ENCODE data around the gene KLHL21. TPM values are rescaled to one million over a fixed set of nuclear protein-coding genes. Genes with fewer than 3 reads are reported as not detected.

KLHL21 gene
- total RNA-seq, 4 donors from 2014 or later, result 48.3 to 98.5 (median 57.0) TPM

DNA sequence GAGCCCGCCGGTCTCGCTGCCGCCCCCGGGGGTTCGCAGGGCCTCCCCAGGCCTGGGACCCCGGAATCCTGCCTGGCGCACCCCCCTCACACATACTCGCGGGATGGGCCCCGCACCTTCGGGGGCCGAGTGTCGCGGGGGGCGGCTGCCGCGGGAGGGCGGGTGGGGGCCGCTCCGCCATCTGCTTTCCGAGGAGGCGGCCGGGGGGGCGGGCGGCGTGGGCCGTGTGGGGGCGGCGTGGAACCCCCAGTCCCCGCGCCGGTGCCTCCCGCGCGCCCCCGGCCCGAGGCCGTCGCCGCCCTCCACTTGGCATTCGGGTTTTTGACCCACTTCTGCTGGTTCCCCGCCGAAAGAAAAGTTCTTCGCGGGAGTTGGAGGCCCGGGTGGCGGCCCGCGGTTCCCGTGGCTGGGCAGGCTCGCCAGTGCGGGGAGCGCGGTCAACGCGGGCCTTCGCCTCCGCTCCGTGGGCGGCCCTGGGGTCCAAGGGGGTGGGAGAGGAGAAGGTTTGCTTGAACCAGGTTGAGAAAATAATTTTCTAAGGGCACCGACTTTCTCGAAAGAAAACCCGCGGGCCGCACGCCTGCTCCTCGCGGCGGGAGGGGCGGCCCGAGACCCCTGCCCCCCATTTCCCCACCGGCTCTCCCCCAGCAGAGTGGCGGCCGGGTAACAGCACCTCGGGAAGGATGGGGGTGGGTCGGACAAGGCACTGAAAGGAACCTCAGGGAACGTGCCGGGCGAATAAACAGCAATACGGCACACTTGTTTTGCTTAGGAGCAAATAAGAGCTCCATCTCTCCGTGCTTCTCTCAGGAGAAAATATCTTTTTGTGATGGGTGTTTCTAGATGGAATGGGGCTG is 12.5 kb upstream of the KLHL21 start:
- TF ChIP-seq, protein P1, sequence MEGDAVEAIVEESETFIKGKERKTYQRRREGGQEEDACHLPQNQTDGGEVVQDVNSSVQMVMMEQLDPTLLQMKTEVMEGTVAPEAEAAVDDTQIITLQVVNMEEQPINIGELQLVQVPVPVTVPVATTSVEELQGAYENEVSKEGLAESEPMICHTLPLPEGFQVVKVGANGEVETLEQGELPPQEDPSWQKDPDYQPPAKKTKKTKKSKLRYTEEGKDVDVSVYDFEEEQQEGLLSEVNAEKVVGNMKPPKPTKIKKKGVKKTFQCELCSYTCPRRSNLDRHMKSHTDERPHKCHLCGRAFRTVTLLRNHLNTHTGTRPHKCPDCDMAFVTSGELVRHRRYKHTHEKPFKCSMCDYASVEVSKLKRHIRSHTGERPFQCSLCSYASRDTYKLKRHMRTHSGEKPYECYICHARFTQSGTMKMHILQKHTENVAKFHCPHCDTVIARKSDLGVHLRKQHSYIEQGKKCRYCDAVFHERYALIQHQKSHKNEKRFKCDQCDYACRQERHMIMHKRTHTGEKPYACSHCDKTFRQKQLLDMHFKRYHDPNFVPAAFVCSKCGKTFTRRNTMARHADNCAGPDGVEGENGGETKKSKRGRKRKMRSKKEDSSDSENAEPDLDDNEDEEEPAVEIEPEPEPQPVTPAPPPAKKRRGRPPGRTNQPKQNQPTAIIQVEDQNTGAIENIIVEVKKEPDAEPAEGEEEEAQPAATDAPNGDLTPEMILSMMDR (IDR thresholded peaks at IDR 0.05), result no peak
- DNase-seq (ENCODE audit: low spot score), result no peak
- no peak for ATAC-seq (ENCODE audit: low FRiP score)

DNA sequence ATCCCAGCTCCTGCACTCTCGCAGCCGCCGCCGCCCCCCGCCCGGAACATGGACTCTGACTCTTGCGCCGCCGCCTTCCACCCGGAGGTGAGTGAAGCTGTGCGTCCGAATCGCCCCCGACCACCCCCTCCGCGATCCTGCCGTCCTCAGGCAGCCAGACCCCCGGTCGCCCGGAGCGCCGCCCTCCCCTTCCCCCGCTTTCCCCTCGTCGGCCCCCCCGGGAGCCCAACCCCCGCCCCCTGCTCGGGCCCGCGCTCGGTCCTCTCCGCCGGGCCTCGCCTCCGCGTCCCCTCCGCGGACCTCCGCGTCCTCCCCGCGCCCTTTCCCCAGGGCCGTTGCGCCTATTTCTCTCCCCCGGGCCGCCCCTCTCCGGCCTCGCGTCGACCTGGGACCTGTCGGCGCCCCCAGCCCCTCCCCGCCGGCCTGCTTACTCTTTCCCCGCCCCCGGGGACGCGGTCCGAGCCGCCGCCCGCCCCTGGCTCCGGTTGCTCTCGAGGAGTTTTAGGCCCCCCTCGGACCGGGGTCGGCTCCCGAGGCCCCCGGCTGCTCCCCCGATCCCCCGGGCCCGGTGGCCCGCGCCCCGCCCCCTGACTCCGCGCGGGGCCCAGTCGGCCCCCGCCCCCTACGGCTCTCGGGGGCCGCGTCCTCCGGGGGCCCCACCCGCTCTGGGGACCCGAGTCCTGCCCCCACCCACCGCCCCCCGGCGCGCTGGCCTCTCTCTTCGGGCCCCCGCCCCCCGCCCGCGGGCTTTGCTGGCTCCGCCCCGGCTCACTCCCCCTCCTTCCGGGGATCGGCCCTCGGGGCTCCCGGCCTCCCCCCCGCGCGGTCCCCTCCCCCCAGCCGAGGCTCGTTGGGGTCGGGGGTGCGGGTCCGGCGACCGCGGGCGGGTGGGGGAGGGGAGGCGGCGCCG is 11.6 kb upstream of the KLHL21 start:
- ATAC-seq (ENCODE audit: low FRiP score), result peak; percentile 17
- TF ChIP-seq, protein P1 (IDR thresholded peaks at IDR 0.05), result no peak
- no peak for DNase-seq (ENCODE audit: low spot score)

DNA sequence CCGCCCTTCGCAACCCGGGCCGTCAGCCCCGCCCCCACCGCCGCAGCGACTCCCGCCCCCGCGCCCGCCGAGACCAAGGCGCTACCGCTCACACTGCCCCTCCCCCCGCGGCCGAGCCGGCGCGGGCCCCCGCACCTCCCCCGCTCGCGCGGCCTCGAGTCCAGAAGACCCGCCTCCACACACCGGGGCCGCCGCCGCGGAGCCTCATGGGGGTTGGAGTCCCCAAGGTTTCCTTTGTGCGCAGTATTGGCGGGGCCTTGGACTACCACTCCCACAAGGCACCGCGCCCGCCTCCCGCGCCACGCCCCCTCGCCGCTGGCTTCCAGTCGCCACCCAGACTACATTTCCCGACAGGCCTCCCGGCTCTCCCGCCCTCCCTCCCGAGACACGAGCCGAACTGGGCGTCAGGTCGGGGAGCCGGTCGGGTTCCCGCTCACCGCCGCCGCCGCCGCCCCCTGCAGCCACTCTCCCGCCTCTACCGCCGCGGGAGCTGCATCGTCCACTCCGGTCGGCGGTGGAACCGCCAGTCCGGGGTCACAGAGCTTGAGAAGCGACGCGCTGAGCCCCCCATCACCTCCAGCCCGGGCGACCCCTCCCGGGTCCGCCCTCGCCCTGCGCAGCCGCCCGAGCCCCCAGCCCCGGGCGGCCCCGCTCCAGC is 10.8 kb upstream of the KLHL21 start, which contains the start of gene PHF13:
PHF13 (plus strand) TSS at position 371 of the 658 bp plus-strand sequence. CDS start 336 bp downstream, outside the sequence.
- TF ChIP-seq, protein P1 (IDR thresholded peaks at IDR 0.05), result no peak
- DNase-seq (ENCODE audit: low spot score) (peak; percentile 96), ATAC-seq (ENCODE audit: low FRiP score) (peak; percentile 97)

DNA sequence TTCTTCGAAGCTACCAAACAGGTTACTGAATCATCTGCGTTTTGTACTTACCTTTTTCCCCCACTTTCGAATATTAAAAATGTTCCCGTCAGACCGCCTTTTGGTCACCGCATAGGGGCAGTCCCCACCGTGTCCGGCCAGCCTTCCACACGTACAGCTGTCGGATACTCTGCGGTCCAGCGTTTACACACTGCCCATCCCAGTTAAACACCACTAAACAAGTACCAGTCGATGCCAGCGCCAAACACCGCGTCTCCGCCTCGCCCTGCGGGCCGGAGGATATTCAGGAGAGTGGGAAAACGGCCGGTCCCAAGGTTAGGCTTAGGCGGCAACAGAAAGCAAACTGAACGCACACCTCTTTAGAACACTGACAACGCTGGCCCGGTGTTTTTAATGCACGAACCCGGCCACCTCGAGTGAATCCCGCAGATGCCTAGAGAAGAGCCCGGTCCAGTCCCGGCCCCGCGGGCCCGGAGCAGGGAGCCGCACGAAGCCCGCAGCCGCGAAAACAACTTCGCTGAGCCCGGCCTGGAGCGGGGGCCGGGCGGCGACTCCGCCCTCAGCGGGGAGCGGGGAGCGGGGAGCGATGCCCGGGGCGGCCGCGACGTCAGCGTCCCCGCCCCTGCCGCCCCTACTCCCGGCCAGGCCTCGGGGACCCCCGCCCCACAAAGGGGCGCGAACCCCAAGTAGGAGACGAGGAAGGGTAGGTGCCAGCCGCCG is 10.1 kb upstream of the KLHL21 start:
- TF ChIP-seq, protein P1 (IDR thresholded peaks at IDR 0.05), result no peak
- ATAC-seq (ENCODE audit: low FRiP score) (peak; percentile 65), DNase-seq (ENCODE audit: low spot score) (peak; percentile 33)

DNA sequence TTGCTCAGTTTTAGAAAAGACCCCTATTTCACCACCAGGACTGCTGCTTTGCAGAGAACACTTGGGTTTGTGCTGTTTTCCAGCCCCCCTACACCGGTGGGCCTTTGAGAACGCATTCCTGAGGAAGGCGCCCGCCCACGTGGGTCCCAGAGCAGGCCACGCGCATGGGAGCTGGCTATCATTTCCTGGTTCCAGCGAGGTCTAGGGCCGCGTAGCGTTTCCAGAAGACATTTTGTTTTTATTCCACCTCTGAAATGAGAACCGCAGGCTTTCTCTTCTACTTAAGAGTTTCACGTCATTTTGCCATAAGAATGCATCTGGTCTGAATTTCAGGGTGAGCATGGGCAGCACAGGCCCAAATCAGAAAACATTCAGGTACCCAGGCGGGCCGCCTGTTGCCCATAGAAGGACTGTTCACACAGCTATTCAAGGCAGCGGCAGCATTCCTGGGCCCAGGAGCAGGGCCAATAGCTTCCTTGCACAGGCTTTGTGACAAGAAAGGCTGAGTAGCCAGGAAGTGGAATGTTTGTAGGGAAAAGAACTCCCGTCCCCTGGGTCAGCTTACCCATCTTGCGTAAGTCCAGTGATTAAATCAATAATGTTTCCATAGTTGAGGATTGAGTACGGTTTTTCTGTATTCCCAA is 1.4 kb upstream of the KLHL21 start:
- ATAC-seq (ENCODE audit: low FRiP score), result no peak
- TF ChIP-seq, protein P1 (IDR thresholded peaks at IDR 0.05), result no peak
- DNase-seq (ENCODE audit: low spot score), result peak; percentile 46

Measured in omental fat pad (tissue), 4 donors.